ENCODE results near the gene SOX10.

GRCh38 chr22:37926771-37927636 lies 57.4 kb downstream of the SOX10 start:
- TF ChIP-seq MAX (IDR thresholded peaks at IDR 0.05) (no peak), SRF (IDR thresholded peaks at IDR 0.05; ENCODE audit: low read depth) (no peak), EZH2 (IDR thresholded peaks at IDR 0.05) (no peak)
